ENCODE results near the gene PHACTR3.

Gene PHACTR3

DNA sequence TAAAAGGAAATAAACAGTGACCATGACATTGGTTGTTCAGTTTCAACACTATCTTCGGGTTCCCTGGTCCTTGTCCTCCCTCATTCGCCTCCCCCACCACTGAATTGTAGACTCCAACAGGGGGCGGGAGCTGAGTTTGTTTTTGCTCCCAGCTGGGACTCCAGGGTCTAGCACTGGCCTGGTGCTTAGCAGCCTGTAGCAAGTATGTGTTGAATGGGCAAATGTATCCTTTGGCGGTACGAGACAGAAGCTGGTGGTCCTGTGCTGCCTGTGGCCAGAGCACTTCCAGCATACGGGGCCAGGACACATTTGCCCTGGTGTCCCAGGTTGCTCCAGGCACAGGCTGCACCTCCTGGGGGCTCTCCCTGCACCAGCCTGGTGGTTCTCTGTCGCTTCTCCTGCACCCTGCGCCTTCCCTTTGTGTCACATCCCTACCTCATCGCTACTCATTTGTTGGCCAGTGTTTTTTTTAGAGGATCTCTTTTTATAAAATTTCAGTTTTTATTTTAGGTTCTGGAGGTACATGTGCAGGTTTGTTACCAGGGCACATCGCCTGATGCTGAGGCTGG lies 40.1 kb downstream of the PHACTR3 start:
- DNase-seq (ENCODE audit: extremely low read depth, low read depth) = no peak
- H3K4me3 ChIP-seq (replicated peaks; ENCODE audit: low read depth, low read length) = no peak overlapping the region
- TF ChIP-seq, protein P1, sequence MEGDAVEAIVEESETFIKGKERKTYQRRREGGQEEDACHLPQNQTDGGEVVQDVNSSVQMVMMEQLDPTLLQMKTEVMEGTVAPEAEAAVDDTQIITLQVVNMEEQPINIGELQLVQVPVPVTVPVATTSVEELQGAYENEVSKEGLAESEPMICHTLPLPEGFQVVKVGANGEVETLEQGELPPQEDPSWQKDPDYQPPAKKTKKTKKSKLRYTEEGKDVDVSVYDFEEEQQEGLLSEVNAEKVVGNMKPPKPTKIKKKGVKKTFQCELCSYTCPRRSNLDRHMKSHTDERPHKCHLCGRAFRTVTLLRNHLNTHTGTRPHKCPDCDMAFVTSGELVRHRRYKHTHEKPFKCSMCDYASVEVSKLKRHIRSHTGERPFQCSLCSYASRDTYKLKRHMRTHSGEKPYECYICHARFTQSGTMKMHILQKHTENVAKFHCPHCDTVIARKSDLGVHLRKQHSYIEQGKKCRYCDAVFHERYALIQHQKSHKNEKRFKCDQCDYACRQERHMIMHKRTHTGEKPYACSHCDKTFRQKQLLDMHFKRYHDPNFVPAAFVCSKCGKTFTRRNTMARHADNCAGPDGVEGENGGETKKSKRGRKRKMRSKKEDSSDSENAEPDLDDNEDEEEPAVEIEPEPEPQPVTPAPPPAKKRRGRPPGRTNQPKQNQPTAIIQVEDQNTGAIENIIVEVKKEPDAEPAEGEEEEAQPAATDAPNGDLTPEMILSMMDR (IDR thresholded peaks at IDR 0.05; ENCODE audit: low read depth, low read length, missing control alignments) = no peak

DNA sequence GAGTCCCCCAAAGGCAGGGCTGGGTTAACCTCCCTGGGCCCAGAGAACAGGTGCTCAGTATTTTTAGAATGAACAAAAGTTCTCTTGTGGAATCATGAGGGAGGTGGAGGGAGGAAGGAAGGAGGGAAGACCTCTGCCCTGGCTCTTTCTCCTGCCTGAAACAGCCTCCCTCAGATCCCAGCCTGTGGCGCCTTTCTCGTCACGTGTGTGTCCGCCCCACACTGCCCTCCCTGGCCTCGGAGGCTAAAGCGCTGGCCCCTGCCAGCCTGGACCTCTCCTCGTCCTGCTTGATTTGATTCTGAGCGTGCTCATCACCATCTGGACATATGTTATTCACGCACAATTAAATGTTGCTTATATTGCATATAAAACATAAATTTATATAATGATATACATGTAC lies 40.9 kb downstream of the PHACTR3 start:
- no peak overlapping the region for H3K4me3 ChIP-seq (replicated peaks; ENCODE audit: low read depth, low read length)
- no peak for DNase-seq (ENCODE audit: extremely low read depth, low read depth)
- TF ChIP-seq, protein P1 (IDR thresholded peaks at IDR 0.05; ENCODE audit: low read depth, low read length, missing control alignments) = no peak

DNA sequence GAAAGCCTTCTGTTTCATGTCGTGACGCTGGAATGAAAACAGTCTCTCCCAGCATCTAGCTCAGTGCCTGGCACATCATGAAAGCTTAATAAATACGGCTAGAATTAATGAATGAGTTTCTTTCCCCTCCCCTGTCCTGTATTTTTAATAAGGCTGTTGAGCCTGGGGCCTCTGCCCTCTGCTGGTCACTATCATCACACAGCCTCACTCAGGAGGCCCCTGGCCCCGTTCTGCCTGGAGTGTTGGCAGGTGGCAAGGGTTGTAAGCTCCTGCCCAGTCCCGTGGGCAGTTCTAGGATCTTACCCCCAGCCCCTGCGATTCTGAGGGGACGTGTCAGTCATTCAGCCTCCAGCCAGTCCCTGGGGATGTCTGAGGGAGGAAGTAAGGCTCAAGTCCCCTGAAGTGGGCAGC lies 41.4 kb downstream of the PHACTR3 start:
- no peak overlapping the region for H3K4me3 ChIP-seq (replicated peaks; ENCODE audit: low read depth, low read length)
- TF ChIP-seq, protein P1 (IDR thresholded peaks at IDR 0.05; ENCODE audit: low read depth, low read length, missing control alignments) = no peak
- no peak for DNase-seq (ENCODE audit: extremely low read depth, low read depth)

DNA sequence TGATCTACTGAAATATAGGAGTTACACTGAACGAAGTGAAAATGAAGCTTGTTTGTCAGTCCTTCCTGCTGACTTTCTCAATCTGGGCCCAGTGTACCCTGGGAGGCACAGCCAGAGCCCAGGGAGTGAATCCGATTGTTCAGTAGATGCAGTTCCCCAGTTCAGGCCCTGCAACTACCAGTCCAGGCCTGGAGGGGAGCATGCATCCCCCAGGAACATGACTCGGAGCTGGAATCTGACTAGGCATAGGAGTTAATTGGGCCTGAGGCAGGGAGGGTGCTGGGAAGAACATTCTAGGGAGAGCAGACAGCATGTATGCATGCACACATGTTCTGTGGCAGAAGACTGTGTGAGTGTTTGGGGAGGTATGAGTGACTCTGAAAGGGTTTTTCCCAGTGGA lies 42.1 kb downstream of the PHACTR3 start:
- no peak overlapping the region for H3K4me3 ChIP-seq (replicated peaks; ENCODE audit: low read depth, low read length)
- TF ChIP-seq, protein P1 (IDR thresholded peaks at IDR 0.05; ENCODE audit: low read depth, low read length, missing control alignments) = no peak
- no peak for DNase-seq (ENCODE audit: extremely low read depth, low read depth)

DNA sequence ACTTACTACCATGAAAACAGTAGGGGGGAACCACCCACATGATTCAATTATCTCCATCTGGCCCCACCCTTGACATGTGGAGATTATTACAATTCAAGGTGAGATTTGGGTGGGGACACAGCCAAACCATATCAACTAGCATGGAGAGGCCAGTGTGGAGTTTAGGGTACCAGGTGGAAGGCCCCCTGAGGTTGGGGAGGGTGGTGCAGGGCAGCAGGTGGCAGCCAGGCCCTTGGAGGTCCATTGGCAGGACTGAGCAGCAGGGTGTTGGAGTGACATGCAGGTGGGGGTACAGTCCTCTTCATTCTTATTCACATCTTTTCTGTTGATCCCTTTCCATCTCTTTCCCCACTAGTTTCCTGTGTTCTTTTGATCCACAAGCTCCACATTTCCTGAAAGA lies 42.9 kb downstream of the PHACTR3 start:
- TF ChIP-seq, protein P1 (IDR thresholded peaks at IDR 0.05; ENCODE audit: low read depth, low read length, missing control alignments) = no peak
- H3K4me3 ChIP-seq (replicated peaks; ENCODE audit: low read depth, low read length) = no peak overlapping the region
- DNase-seq (ENCODE audit: extremely low read depth, low read depth) = no peak

DNA sequence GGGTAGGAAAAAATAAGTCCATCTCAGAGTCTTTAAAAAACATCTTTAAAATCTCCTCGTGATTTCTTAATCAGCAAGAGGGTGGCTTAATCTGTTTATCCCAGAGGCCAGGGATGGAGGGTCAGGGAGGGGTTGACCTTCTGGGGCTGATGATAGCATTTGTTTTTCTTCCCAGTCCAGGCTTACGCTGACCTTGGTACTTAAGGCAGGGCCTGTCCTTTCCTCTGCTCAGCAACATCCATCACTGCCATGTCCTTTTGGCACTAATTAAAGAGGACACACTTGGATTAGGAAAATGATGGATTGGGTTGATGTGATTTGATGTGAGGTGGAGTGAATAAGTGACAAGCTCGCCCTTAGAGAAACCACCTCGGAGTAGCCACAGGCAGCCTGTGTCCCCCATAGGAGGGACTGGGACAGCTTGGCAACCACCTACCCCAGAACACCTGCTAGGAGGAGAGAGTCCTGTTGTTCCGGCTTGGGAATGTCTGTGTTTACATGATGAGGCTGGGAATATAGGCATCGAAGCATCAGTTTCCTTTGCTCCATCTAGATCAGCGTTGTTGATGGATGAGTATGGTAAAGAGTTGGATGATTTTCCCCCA lies 44.2 kb downstream of the PHACTR3 start:
- no peak overlapping the region for H3K4me3 ChIP-seq (replicated peaks; ENCODE audit: low read depth, low read length)
- TF ChIP-seq, protein P1 (IDR thresholded peaks at IDR 0.05; ENCODE audit: low read depth, low read length, missing control alignments) = no peak
- DNase-seq (ENCODE audit: extremely low read depth, low read depth) = no peak

DNA sequence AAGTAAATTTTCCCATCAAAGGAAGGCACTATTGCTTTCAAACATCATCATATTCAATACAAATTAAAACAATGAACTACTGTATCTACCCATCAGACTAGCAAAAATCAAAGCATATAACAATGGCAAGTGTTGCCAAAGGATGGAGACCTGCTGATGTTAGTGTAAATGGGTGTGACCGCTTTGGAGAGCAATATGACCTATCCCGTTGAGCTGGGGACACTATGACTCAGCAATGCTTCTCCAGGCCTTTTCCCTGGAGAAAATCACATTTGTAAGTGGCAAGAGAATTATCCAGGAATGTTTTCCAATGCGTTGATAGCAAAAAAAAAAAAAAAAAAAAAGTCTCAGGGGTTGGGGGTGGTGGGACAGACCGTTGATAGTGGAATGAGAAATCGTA lies 46.1 kb downstream of the PHACTR3 start:
- no peak for DNase-seq (ENCODE audit: extremely low read depth, low read depth)
- TF ChIP-seq, protein P1 (IDR thresholded peaks at IDR 0.05; ENCODE audit: low read depth, low read length, missing control alignments) = no peak
- no peak overlapping the region for H3K4me3 ChIP-seq (replicated peaks; ENCODE audit: low read depth, low read length)

Data from HFF-Myc (cell line).